ENCODE results near the gene ESRRG.

Gene ESRRG

GRCh38 chr1:216499581-216500272 lies 223.5 kb downstream of the ESRRG start:
- in situ Hi-C loops (cut with HindIII; ENCODE audit: low pct_unique_long_range_greater_than_20kb, low sequenced_read_pairs): no loop called here
- TF ChIP-seq JUND (IDR thresholded peaks at IDR 0.05; ENCODE audit: low read depth): no peak
- DNase-seq (ENCODE audit: low read depth in 1 of 2, low spot score in 1 of 2): no peak

GRCh38 chr1:216498277-216498676 lies 225.0 kb downstream of the ESRRG start:
- DNase-seq (ENCODE audit: low read depth in 1 of 2, low spot score in 1 of 2): no peak
- in situ Hi-C loops (cut with HindIII; ENCODE audit: low pct_unique_long_range_greater_than_20kb, low sequenced_read_pairs): no loop called here
- TF ChIP-seq JUND (IDR thresholded peaks at IDR 0.05; ENCODE audit: low read depth): no peak

DNA sequence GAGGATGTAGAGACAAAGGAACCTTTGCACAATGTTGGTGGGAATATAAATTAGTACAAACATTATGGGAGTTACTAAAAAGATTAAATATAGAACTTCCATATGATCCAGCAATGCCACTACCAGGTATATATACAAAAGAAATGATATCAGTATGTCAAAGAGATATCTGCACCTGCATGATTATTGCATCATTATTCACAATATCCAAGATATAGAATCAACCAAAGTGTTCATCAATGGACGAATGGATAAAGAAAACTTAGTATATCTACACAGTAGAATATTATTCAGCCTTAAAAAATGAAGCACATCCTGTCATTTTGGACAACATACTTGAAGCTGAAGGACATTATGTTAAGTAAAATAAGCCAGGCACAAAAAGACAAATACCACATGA lies 238.2 kb downstream of the ESRRG start:
- DNase-seq (ENCODE audit: low read depth in 1 of 2, low spot score in 1 of 2): no peak
- in situ Hi-C loops (cut with HindIII; ENCODE audit: low pct_unique_long_range_greater_than_20kb, low sequenced_read_pairs): no loop called here

DNA sequence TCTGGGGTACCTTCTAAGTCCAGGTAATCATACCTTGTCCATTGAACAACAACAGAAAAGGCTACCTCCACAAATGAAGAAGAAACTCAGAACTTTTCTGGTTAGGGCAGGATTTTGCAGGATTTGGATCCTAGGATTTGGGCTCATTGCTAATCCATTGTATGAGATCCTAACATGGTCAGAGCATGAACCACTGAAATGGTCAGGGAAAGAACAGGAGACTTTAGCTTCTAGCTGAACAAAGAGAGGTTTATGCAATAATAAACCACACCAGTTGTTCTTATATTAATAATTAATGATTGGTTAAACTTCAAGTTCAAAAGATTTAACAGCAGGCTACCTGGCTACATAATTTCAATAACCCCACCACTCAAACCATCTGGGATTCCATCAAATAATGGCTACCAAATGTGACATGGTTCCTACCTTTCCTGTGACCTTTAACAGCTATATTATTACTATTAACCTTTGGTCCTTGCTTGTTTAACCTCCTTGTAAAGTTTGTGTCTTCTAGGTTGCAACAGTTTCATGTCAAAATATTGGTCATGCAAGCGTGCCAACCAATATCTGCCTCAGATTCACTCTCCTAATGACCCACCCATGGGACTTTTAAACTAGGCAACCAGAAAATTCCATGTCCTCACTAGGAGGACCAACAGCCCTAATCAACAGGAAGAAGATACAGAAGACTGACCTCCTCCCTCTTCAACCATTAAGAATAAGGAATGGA lies 239.4 kb downstream of the ESRRG start:
- no peak for DNase-seq (ENCODE audit: low read depth in 1 of 2, low spot score in 1 of 2)
- TF ChIP-seq JUND (IDR thresholded peaks at IDR 0.05; ENCODE audit: low read depth): no peak
- in situ Hi-C loops (cut with HindIII; ENCODE audit: low pct_unique_long_range_greater_than_20kb, low sequenced_read_pairs): no loop called here

More for the DNA sequence above, 238.2 kb downstream of the ESRRG start:
- no peak for TF ChIP-seq JUND (IDR thresholded peaks at IDR 0.05; ENCODE audit: low read depth)

DNA sequence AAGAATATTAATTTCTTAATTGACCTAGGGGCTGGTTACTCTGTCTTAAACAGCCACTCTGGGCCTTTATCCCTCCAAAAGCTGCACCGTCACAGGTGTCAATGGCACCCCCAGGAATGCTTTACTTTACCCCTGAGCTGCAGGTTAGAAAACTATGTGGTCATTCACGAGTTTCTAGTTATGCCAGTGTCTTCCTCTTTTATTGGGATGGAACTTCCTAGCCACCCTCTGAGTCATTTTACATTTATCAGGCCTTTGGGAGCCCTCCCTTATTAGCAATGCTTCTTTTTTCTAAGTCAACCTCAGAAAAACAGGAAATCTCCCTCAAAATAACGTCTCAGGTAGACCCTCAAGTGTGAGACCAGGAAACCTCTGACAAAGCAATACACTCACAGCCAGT lies 240.6 kb downstream of the ESRRG start:
- in situ Hi-C loops (cut with HindIII; ENCODE audit: low pct_unique_long_range_greater_than_20kb, low sequenced_read_pairs): no loop called here
- DNase-seq (ENCODE audit: low read depth in 1 of 2, low spot score in 1 of 2): no peak
- TF ChIP-seq JUND (IDR thresholded peaks at IDR 0.05; ENCODE audit: low read depth): no peak

DNA sequence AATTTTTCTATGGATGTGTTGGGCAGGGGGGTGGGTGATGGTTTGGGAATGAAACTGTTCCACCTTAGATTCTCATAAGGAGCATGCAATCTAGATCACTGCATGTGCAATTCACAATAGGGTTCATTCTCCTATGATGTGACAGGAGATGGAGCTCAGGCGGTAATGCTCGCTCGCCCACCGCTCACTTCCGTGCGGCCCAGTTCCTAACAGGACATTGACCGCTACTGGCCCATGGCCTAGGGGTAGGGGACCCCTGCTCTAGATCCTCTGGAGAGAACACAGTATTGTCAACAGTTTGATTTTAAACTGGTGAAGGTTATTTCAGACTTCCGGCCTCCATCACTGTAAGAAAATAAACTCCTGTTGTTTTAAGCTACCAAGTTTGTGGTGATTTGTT lies 245.0 kb downstream of the ESRRG start:
- in situ Hi-C loops (cut with HindIII; ENCODE audit: low pct_unique_long_range_greater_than_20kb, low sequenced_read_pairs): no loop called here
- no peak for TF ChIP-seq JUND (IDR thresholded peaks at IDR 0.05; ENCODE audit: low read depth)
- no peak for DNase-seq (ENCODE audit: low read depth in 1 of 2, low spot score in 1 of 2)

DNA sequence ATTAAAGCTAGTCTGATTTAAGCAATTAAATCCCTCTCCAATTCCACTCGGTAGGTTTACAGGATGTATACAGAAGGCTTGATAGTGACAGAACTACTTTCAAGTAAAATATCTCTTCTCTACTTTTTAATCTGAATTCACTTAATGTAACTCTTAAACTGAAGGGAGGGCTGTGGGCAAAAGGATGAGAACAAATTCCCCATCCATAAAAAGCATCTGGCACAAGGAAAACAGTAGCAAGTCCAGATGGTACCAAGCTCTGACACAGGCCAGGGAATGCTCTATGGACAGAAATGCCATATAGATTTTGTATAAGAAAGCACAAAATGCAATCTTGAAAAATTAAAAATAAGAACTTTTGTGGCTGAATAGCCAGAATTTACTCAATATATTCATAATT lies 246.9 kb downstream of the ESRRG start:
- no peak for DNase-seq (ENCODE audit: low read depth in 1 of 2, low spot score in 1 of 2)
- no peak for TF ChIP-seq JUND (IDR thresholded peaks at IDR 0.05; ENCODE audit: low read depth)
- in situ Hi-C loops (cut with HindIII; ENCODE audit: low pct_unique_long_range_greater_than_20kb, low sequenced_read_pairs): no loop called here

- DNase-seq (ENCODE audit: low read depth in 1 of 2, low spot score in 1 of 2): no peak
- TF ChIP-seq JUND (IDR thresholded peaks at IDR 0.05; ENCODE audit: low read depth): no peak
- in situ Hi-C loops (cut with HindIII; ENCODE audit: low pct_unique_long_range_greater_than_20kb, low sequenced_read_pairs): no loop called here
Observed at GRCh38 chr1:216475659-216476276, 247.5 kb downstream of the ESRRG start.

- no peak for TF ChIP-seq JUND (IDR thresholded peaks at IDR 0.05; ENCODE audit: low read depth)
- in situ Hi-C loops (cut with HindIII; ENCODE audit: low pct_unique_long_range_greater_than_20kb, low sequenced_read_pairs): no loop called here
- DNase-seq (ENCODE audit: low read depth in 1 of 2, low spot score in 1 of 2): peak in 1 of 2 experiments; percentile 5
Observed at GRCh38 chr1:216466162-216466801, 256.9 kb downstream of the ESRRG start.

- in situ Hi-C loops (cut with HindIII; ENCODE audit: low pct_unique_long_range_greater_than_20kb, low sequenced_read_pairs): no loop called here
- DNase-seq (ENCODE audit: low read depth in 1 of 2, low spot score in 1 of 2): no peak
- TF ChIP-seq JUND (IDR thresholded peaks at IDR 0.05; ENCODE audit: low read depth): no peak
Observed at GRCh38 chr1:216464489-216464888, 258.7 kb downstream of the ESRRG start.

DNA sequence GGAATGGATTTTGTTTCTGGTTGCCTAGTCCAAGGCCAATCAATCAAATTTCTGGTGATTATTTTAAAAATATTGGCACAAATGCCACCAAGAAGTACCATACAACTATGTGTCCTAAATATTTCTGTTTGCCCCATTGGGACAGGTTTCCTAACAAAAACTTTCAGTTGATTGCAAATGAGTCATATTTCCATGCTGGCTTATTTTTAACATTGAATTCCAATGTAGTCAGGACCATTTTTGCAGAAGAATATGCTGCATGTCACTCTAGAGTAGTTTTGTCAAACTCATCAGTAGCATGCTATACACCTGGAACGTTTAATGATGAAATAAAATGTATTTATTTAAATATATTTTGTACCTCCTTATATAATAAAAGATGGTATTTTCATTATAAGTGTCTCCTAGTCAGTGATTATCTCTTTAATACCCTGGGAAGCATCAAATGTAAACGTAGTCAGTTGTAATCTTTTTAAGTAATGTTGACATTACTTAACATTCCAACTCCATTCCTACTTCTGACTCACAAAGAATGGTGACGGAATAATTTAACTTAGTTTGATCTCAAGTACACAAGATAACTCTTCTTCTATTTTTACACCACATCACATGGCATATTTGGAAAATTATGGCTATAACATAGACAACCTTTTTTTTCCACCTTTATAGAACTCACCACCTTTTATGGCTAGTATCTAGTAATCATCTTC lies 261.0 kb downstream of the ESRRG start:
- in situ Hi-C loops (cut with HindIII; ENCODE audit: low pct_unique_long_range_greater_than_20kb, low sequenced_read_pairs): no loop called here
- DNase-seq (ENCODE audit: low read depth in 1 of 2, low spot score in 1 of 2): no peak
- TF ChIP-seq JUND (IDR thresholded peaks at IDR 0.05; ENCODE audit: low read depth): no peak

DNA sequence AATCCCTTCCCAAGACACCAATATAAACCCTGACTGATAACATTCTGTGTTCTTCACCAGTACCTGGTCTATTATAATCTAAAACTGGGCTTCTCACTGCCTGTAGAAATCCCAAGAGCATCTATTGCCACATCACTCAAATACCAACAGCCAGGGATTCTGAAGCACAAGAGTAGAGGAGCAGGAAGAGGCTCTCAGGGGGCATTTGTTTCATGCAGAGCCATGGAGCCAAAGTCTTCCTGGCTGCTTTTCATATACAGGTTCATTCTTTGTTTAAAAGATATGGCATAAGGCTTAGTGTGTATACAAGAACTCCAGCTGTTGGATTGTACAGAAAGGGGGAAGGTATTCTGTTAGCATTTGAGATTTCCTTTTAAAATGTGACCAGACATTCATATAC lies 261.8 kb downstream of the ESRRG start:
- TF ChIP-seq JUND (IDR thresholded peaks at IDR 0.05; ENCODE audit: low read depth): no peak
- no peak for DNase-seq (ENCODE audit: low read depth in 1 of 2, low spot score in 1 of 2)
- in situ Hi-C loops (cut with HindIII; ENCODE audit: low pct_unique_long_range_greater_than_20kb, low sequenced_read_pairs): no loop called here

All from T47D (cell line).